Erythroblast (primary cell): Measurements from ENCODE around the gene ZNF581.

ENCODE experiments used
- GATA1 ChIP-seq: IDR thresholded peaks from 2 replicates; pipeline ENCODE4 v1.6.1; 2011; ENCODE audit warnings: low read depth, mild to moderate bottlenecking, control low read depth, low read length, moderate library complexity
- POLR2A ChIP-seq: IDR thresholded peaks from 2 replicates; pipeline ENCODE4 v1.6.1; 2011; ENCODE audit warnings: mild to moderate bottlenecking, low read length

DNA sequence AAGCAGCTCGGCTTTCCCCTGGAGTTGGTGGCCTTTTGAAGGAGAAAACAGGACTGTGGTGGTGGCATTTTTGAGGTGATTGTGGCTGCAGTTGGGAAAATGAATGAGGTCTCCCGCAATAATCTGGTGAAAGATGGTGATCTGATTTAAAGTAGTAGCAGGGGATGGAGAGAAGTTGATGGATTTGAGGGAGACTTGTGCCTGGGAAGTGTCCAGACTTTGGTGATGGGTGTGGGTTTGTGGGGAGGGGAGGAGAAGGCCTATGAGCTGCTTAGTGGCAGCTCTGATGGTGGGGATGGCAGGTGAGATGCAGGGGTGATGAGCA, 27.6 kb downstream of the ZNF581 start:
- TF ChIP-seq POLR2A: no peak
- TF ChIP-seq GATA1: no peak
